IPS DF 4.7 (cell line): ENCODE measurements around the gene MYRIP.
"Not testable (repeated sequence)": the region's sequence is repeated elsewhere in the genome, so short reads cannot be mapped to it uniquely, and the experiment has no call there.

Experiments
- DNase-seq: peaks from one replicate; pipeline ENCODE4 v3.0.0-alpha.2; 2013; ENCODE audit warnings: low spot score; ENCODE audit errors: extremely low read depth

Gene MYRIP

GRCh38 chr3:39806820-39807219, 2.6 kb upstream of the MYRIP start:
- DNase-seq, result no peak

GRCh38 chr3:39808467-39809180, 785 bp upstream of the MYRIP start:
- no peak for DNase-seq

GRCh38 chr3:39809995-39810595, 686 bp downstream of the MYRIP start:
- DNase-seq, result no peak

GRCh38 chr3:39810647-39811161, 1.3 kb downstream of the MYRIP start:
- DNase-seq, result no peak

GRCh38 chr3:39811561-39811960, 2.2 kb downstream of the MYRIP start:
- no peak for DNase-seq

- DNase-seq, result no peak
Measured at GRCh38 chr3:39812537-39812936, 3.1 kb downstream of the MYRIP start.

- DNase-seq, result no peak
Measured at GRCh38 chr3:39814007-39814406, 4.6 kb downstream of the MYRIP start.

- DNase-seq, result no peak
Measured at GRCh38 chr3:39819899-39820298, 10.5 kb downstream of the MYRIP start.

- not testable (repeated sequence) for DNase-seq
Measured at GRCh38 chr3:39833764-39834163, 24.4 kb downstream of the MYRIP start.

- no peak for DNase-seq
Measured at GRCh38 chr3:39839484-39839883, 30.1 kb downstream of the MYRIP start.

- DNase-seq, result no peak
Measured at GRCh38 chr3:39843440-39843839, 34.0 kb downstream of the MYRIP start.

- no peak for DNase-seq
Measured at GRCh38 chr3:39848365-39848764, 39.0 kb downstream of the MYRIP start.

- no peak for DNase-seq
Measured at GRCh38 chr3:39849992-39850715, 40.7 kb downstream of the MYRIP start.

- no peak for DNase-seq
Measured at GRCh38 chr3:39850716-39851032, 41.3 kb downstream of the MYRIP start.

- DNase-seq, result no peak
Measured at GRCh38 chr3:39855517-39855916, 46.1 kb downstream of the MYRIP start.

GRCh38 chr3:39869890-39870289, 60.5 kb downstream of the MYRIP start:
- DNase-seq, result no peak

- DNase-seq, result no peak
Measured at GRCh38 chr3:39870706-39871105, 61.3 kb downstream of the MYRIP start.

GRCh38 chr3:39879581-39879980, 70.2 kb downstream of the MYRIP start:
- no peak for DNase-seq

- DNase-seq, result no peak
Measured at GRCh38 chr3:39882111-39882510, 72.7 kb downstream of the MYRIP start.

- no peak for DNase-seq
Measured at GRCh38 chr3:39892068-39892467, 82.7 kb downstream of the MYRIP start.

GRCh38 chr3:39896184-39896583, 86.8 kb downstream of the MYRIP start:
- DNase-seq, result no peak

- no peak for DNase-seq
Measured at GRCh38 chr3:39900462-39901002, 91.1 kb downstream of the MYRIP start.
